ENCODE measurements around the gene CRACR2A.

The CRACR2A gene

GRCh38 chr12:3641428-3642018 lies 111.4 kb downstream of the CRACR2A start:
- no peak for DNase-seq

DNA sequence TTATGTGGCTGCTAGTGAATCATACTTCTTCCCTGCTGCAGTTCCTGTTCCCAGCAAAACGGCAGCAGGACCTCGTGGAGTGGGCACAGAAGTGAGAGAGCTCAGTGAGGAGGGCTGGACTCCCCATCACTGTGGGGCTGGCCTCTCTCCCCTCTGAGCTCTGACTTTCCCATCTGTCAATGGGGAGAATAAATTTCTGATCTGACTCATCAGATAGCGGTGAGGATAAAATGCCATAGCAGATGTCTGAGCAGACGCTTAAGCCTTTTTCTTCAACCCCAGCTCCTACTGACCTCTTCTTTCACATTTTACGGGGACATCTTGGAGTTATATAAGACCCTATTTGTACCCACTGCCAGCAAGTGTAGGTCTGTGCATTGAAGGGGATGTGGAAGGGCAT lies 116.6 kb downstream of the CRACR2A start:
- DNase-seq = no peak

GRCh38 chr12:3634348-3634747 lies 118.6 kb downstream of the CRACR2A start:
- DNase-seq = no peak

DNA sequence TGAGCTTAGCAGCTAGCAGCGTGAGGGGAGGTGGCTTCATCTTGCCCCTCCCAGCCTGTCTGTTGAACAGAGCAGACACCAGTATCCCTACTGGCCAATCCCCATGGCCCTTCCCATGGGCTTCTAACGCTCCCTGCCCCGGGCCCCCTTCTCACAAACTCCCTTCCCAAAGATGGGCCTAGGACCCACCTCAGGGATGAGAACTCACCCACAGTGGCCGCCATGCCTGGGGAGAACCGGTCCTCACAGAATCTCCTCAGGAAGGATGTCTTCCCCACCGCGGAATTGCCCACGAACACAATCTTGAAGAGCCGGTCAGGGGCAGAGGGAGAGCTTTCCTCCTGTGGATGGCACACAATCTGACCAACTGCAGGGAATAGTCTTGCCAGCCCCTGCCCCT lies 119.5 kb downstream of the CRACR2A start:
- DNase-seq = no peak

DNA sequence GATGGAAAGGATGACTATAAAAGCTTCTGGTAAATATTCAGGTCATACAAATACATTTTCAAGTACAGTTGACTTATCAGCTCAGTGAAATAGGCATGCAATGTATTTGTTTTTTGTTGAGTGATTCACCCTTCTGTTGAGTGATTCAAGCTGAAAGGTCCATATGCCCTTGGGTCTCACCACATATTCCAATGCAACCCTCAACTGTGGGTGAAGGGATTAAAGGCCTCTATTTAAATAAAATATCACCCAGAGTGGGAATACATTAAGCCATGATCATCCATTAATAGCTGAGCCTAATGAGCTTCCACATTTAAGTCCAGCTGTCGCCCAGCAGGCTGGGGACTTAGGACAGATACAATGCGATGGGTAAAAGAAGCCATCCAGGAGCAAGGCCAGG lies 120.2 kb downstream of the CRACR2A start:
- no peak for DNase-seq

- no peak for DNase-seq
Observed at GRCh38 chr12:3632256-3632655, 120.7 kb downstream of the CRACR2A start.

DNA sequence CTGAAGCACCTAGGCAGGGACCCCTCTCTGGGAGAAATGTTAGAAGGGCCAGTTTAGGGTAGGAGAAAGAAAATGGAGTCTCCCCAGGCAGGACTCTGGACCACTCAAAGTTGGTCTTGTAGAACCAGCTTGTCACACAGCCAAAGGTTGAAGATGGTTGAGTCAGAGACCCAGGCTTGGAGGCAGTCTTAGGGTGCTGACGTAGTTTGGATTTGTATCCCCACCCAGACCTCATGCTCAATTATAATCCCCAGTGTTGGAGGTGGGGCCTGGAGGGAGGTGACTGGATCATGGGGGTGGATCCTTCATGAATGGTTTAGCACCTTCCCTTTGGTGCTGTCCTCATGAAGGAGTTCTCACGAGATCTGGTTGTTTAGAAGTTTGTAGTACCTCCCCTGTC lies 121.2 kb downstream of the CRACR2A start:
- no peak for DNase-seq

- no peak for DNase-seq
Observed at GRCh38 chr12:3631272-3631637, 121.7 kb downstream of the CRACR2A start.

DNA sequence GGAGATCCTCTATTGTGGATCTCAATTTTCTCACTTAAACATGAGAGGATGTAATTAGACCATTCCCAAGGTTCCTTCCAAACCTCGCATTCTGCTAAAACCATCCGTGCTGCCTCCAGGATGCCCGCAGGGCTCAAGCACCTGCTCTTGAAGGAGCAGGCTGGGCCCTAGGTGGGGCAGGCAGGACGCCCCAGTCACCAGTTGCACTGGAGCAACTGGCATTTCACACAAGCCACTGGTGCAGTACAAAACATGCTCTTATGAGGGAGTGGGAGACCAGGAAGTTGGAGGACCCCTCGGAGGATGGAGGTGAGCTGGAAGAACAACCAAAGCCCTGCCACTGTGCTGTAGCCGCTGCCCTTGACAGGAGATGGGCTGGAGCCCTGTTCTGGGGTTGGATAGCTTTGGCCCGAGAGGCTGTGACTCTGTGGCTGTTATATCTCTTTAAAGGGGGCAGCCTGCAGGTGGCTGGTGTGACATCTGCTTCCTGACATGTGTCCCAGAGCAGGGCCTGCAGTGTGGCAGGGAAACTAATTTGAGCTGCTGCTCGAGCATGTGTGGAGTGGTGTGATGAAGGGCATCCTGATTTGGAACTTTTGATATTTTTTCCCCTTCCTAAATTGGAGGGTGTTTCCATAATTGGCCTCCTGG lies 122.2 kb downstream of the CRACR2A start:
- DNase-seq = no peak

DNA sequence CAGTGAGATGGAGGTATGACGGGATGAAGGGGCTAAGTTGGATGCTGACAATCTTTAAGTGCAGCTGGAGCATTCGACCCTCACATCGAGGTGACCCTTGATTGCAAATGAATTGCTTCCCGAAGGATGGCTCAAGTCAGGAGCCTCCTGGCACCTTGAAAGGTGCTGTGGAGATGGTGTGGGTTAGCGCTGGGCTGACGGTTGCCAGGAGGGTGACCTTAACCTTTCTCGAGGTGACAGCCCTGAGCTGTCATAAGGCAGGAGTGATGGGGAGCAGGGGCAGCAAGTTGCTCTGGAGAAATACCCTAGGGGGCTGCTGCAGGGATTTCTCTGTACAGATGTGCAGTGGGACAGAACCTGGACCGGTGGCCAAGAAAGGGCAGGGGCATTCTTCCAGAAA lies 122.8 kb downstream of the CRACR2A start:
- no peak for DNase-seq

DNA sequence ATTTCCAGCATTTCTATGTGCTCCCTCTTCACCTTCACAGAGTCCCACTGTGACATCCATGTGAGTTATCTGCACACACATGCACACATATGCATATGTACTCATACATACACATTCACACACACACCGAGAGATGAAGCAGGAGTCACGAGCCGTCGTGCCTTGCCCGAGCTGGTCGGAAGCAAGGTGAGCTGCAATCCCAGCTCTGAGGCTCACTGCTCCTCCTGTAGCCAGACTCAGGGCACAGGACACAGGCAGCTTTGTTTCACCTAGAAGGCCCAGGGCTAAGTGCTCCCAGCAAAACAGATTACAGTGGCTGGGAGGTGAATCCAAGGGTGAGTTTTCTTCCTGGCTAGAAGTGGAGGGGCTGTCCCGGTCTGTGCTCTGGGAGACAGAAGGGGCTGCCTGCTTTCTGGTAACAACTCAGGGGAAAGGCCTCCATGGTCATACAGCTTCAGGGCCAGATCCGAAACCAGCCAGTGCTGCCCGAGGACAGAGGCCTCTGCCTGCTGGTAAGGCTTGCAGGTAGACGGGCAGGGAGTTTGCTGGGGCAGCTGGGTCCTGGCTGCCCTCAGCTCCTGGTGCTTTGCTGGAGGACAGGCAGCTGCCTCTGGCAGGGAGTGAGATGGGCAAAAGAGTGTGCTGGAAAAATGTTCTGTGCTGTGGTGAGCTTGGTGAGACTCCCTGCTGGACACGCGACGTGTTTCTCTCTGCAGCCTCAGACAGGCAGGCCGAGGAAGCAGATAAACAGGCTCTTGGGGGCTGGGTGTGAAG lies 123.7 kb downstream of the CRACR2A start:
- no peak for DNase-seq

DNA sequence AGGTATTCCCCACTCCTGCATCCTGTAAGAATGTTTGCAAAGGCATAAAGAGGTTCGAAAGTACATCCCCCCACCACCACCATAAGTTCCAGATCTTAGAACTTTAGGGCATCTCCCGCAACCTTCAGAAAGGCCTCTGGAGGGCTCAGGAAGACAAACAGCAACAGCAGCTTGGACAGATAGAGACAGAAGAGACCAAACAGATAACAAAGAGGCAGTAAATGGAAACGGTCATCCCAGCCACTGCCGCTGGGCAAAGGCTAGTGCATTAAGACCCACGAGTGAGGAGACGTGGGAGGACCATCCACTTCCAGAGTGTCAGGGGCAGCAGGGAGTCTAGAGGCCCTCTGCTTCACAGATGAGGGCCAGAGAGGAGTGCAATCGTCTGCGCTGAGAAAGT lies 124.3 kb downstream of the CRACR2A start:
- DNase-seq = no peak

DNA sequence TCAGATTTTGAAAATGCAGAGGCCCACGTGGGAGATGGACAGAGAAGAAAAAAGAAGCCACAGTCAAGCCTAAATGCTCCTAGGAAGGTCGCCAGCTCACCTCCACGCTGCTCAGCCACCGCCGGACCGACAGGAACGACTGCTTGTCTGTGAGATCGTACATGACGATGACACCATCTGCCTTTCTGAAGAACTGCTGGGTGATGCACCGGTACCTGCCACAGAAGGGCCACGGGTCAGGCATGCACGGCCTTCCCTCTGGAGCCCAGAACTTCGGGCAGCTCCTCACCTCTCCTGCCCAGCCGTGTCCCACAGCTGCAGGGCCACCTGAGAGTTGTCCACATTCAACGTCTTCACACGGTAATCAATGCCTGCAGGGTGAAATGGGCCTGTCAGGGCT lies 125.6 kb downstream of the CRACR2A start:
- no peak for DNase-seq

GRCh38 chr12:3624273-3624672 lies 128.6 kb downstream of the CRACR2A start:
- DNase-seq = no peak

DNA sequence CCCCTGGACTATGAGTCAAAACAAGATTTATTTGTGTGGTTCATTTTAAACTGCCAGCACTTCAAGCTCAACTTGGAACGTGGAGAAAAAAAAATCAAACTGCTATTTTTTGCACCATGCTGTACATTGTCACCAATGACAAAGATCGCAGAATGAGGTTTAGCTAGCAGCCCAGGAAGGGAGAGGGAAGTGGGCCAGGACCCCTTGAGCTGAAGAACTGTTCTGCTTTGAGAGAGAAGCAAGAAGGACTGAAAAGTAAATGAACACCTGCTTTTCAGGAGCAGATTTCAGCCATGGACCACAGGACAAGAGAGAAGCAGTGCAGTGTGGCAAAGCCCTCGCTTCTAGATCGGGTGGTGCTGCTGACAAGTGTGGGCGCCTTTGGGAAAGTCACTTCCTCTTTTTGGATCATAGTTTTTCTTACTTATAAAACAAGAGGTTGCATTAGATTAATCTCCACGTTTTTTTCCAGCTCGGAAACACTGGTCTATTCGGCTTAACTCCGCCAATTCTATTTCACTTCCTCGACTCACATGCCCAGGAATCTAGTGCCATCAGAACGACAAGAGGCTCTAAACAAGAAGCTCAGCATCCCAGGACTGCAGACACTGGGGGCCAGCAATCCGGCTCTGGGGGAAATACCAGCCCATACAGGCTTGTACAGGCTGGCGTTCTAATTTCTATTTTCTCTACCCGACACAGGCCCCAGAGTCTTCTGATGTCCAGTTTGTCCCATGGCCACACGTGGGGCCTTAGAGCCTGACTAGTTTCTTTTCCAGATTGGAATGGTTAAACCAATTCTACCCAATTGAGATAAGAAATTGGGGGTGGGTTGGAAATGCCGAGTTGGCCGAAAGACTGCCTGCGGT lies 129.9 kb downstream of the CRACR2A start:
- no peak for DNase-seq

DNA sequence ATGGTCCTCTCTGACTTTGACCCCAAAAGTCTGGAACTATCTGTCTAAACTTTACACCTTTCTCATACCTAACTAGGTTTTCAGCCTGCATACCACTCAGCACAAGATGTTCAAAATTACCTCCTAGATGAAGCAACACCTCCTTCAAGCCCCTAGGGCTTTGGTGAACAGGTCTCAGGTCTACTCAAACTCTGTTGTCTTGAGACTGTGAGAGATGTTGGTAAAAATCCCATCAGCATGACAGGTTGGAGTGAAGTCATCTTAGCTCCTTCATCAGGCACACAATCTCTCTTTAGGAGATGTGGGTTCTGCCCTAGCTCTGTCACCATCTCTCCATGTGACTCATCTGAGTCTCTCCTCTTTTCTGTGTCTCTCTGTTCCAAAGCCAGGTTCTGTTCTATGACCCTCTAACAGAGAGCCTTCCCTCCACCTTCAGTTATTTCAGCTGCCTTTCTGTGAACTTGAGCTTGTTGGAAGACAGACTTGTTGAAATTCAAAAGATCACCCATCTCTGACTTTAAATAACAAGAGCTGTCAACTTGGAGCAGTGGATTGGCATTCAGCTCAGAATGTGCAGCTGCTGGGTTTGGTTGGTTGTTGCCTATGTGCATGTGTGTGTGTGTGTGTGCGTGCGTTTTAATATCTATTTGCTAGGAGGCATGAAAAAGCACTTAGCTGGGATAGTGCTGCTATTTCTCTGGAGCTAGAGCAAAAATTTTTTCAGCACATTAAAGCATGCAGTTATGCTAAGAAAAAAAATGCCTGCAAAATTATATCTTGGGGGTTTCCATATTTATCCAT lies 130.7 kb downstream of the CRACR2A start:
- DNase-seq = no peak

GRCh38 chr12:3620856-3621255 lies 132.1 kb downstream of the CRACR2A start:
- no peak for DNase-seq

- DNase-seq = no peak
Observed at GRCh38 chr12:3617565-3617964, 135.3 kb downstream of the CRACR2A start.

DNA sequence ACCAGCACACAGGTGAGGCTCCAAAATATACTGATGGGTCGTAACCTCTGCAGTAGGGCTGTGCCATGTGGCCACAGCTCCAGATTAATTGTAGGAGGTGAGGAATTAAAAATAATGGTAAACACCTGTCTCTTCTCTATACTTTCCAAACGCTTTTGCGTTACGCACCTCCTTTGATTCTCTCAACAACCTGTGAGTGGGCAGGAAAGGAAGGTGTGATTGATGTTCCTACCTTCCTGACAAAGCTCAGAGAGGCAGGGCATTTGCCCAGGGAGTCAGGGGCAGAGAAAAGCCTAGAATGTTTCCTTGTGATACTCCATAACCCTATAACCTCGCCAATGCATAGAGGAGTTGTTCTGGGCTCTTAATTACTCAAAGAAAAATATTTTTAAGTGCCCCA lies 137.0 kb downstream of the CRACR2A start:
- no peak for DNase-seq

DNA sequence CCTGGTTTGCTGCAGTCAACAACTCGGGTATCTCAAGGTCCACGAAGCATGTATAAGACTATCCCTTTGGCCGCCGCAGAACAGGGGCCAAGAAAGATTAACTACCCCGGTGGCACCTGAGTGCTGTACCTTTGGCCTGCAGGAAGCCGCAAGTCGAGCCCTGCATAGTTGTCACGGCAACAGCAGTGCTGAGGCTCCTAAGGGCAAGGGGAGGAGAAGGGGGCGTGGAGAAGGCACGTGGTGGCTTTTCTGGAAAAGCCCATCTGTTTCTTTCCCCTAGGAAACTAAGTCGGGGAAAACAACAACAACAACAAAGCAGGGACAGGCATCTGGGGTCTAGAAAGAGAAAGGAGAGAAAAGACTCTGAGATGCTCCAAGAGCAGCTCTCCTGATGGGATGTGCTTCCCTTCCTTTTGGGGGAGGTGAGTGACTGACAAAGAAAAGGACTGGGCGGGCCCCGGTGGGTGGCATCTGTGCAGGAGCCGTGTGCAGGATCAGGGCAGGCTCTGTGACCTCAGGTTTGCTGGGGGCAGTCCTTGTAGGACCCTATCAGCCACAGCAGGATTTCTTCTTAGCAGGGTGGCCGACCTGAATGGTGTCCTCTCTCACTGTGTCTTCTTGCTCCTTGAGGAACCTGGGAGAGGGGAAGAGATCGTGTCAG lies 138.0 kb downstream of the CRACR2A start:
- no peak for DNase-seq

GRCh38 chr12:3613641-3614395 lies 139.1 kb downstream of the CRACR2A start:
- DNase-seq = no peak

Measured in activated CD4-positive, alpha-beta T cell treated with anti-CD3 and anti-CD28 coated beads for 48 hours (primary cell).